Parathyroid adenoma (tissue), 2 donors: ENCODE measurements around the gene GFY.
"Not testable (repeated sequence)": the region's sequence is repeated elsewhere in the genome, so short reads cannot be mapped to it uniquely, and the experiment has no call there.

Experiments
- H2AFZ ChIP-seq: fragments of 300-600 bp; sonication (generic); one replicate; pipeline ENCODE4 v1.7.0; 2017; ENCODE audit warnings: antibody characterized with exemption, mild to moderate bottlenecking
- H3K27ac ChIP-seq: fragments of 300-600 bp; sonication (generic); one replicate; pipeline ENCODE4 v1.7.0; 2017
- H3K27me3 ChIP-seq: fragments of 300-600 bp; sonication (generic); one replicate; pipeline ENCODE4 v1.7.0; 2017; ENCODE audit warnings: low read length; ENCODE audit not compliant: control insufficient read depth, insufficient read depth
- H3K36me3 ChIP-seq: fragments of 300-600 bp; sonication (generic); one replicate; pipeline ENCODE4 v1.7.0; 2017; ENCODE audit warnings: low read length; ENCODE audit not compliant: control insufficient read depth, insufficient read depth
- H3K4me1 ChIP-seq: fragments of 300-600 bp; sonication (generic); one replicate; pipeline ENCODE4 v1.7.0; 2017; ENCODE audit warnings: control low read depth
- H3K4me2 ChIP-seq: fragments of 300-600 bp; sonication (generic); one replicate; pipeline ENCODE4 v1.7.0; 2017; ENCODE audit warnings: low read length
- H3K4me3 ChIP-seq: fragments of 300-600 bp; sonication (generic); one replicate; pipeline ENCODE4 v1.7.0; 2017; ENCODE audit warnings: low read depth, low read length
- H3K79me2 ChIP-seq: fragments of 300-600 bp; sonication (generic); one replicate; pipeline ENCODE4 v1.7.0; 2017; ENCODE audit warnings: control low read depth
- H3K9ac ChIP-seq: fragments of 300-600 bp; sonication (generic); one replicate; pipeline ENCODE4 v1.7.0; 2017; ENCODE audit warnings: mild to moderate bottlenecking
- H3K9me3 ChIP-seq: fragments of 300-600 bp; sonication (generic); one replicate; pipeline ENCODE4 v1.7.0; 2017; ENCODE audit warnings: low read length; ENCODE audit not compliant: control insufficient read depth
- CTCF ChIP-seq: fragments of 300-600 bp; sonication (generic); IDR thresholded peaks from one replicate; pipeline ENCODE4 v1.7.0; 2017; ENCODE audit warnings: antibody characterized with exemption, mild to moderate bottlenecking
- donor health status: primary hyperparathyroidism.

GFY gene

GRCh38 chr19:49459388-49459787 lies 34.2 kb downstream of the GFY start:
- Histone ChIP-seq H3K79me2 (no peaks in the 10 kb centered on the region), H3K4me3 (no peak overlapping the region), H3K9me3 (no peaks in the 10 kb centered on the region), H3K27me3 (no peaks in the 10 kb centered on the region), H3K4me1 (no peaks in the 10 kb centered on the region), H3K36me3 (no peaks in the 10 kb centered on the region), H3K9ac (no peak overlapping the region), H3K4me2 (no peak overlapping the region), H2AFZ (no peak overlapping the region), H3K27ac (no peak overlapping the region)
- TF ChIP-seq CTCF, result no peak

GRCh38 chr19:49461130-49461529 lies 35.9 kb downstream of the GFY start:
- not testable (repeated sequence) for H2AFZ ChIP-seq, H3K4me1 ChIP-seq, H3K27ac ChIP-seq, H3K9me3 ChIP-seq, H3K36me3 ChIP-seq, H3K9ac ChIP-seq, H3K4me2 ChIP-seq, H3K4me3 ChIP-seq, H3K79me2 ChIP-seq, H3K27me3 ChIP-seq

- no peak overlapping the region for H2AFZ ChIP-seq
- no peaks in the 10 kb centered on the region for H3K27me3 ChIP-seq
- no peaks in the 10 kb centered on the region for H3K79me2 ChIP-seq
- no peak overlapping the region for H3K4me2 ChIP-seq
- no peaks in the 10 kb centered on the region for H3K36me3 ChIP-seq
- H3K27ac ChIP-seq, result no peak overlapping the region
- H3K9me3 ChIP-seq, result no peaks in the 10 kb centered on the region
- H3K9ac ChIP-seq, result no peak overlapping the region
- H3K4me1 ChIP-seq, result no peaks in the 10 kb centered on the region
- no peak overlapping the region for H3K4me3 ChIP-seq
- no peak for TF ChIP-seq CTCF
These were observed 36.5 kb downstream of the GFY start for GRCh38 chr19:49461656-49462055.

- Histone ChIP-seq H3K27ac (no peak overlapping the region), H3K36me3 (no peaks in the 10 kb centered on the region), H3K4me2 (no peak overlapping the region), H3K9ac (no peak overlapping the region), H3K9me3 (no peaks in the 10 kb centered on the region), H3K79me2 (no peaks in the 10 kb centered on the region), H2AFZ (no peak overlapping the region), H3K27me3 (no peaks in the 10 kb centered on the region), H3K4me1 (no peaks in the 10 kb centered on the region), H3K4me3 (no peak overlapping the region)
- TF ChIP-seq CTCF, result no peak
These were observed 37.3 kb downstream of the GFY start for GRCh38 chr19:49462492-49462891.

GRCh38 chr19:49463960-49464740 lies 39.0 kb downstream of the GFY start:
- Histone ChIP-seq H3K36me3 (no peaks in the 10 kb centered on the region), H2AFZ (no peak overlapping the region)
- TF ChIP-seq CTCF, result no peak

More at GRCh38 chr19:49463960-49464740, 39.0 kb downstream of the GFY start:
- Histone ChIP-seq H3K4me3 (no peak overlapping the region), H3K27ac (no peak overlapping the region), H3K4me2 (no peak overlapping the region), H3K4me1 (no peaks in the 10 kb centered on the region), H3K9me3 (no peaks in the 10 kb centered on the region), H3K27me3 (no peaks in the 10 kb centered on the region), H3K9ac (no peak overlapping the region), H3K79me2 (no peaks in the 10 kb centered on the region)
